ENCODE results near the gene KCNN4.
"Not testable (repeated sequence)": the region's sequence is repeated elsewhere in the genome, so short reads cannot be mapped to it uniquely, and the experiment has no call there.

The KCNN4 gene

DNA sequence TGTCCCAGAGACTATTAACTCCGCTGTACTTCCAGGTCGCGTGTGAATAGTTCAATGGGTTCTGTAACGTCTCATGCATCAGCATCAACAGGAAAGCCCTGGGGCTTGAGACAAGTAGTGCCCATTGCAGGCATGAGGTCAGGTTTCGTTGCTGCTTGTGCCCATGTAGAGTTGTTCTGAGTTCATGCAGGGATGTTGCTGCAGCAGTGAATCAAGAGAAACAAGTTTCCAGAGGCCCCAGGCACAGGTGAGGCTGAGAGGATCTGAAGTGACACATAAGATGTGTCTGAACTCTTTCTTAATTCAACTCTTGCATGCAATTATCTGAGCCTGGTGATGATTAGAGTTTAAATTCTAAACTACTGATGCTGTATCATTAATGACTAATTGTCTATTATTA lies 37.7 kb upstream of the KCNN4 start:
- Histone ChIP-seq H3K36me3 (ENCODE audit: insufficient read depth, insufficient read length, low read length) (no peaks in the 10 kb centered on the region), H3K27me3 (ENCODE audit: insufficient read depth, insufficient read length) (peaks cover 15% of the 10 kb centered on the region), H3K9me3 (ENCODE audit: insufficient read depth, low read length) (peaks cover 9% of the 10 kb centered on the region; the same call in 1 of the 2 replicates), H3K4me3 (ENCODE audit: insufficient read length, low read depth) (no peak overlapping the region), H3K9ac (ENCODE audit: insufficient read length, low read depth) (no peak overlapping the region), H3K4me1 (ENCODE audit: insufficient read depth, insufficient read length) (no peaks in the 10 kb centered on the region)
- DNase-seq (ENCODE audit: low read depth, low spot score), result no peak
- TF ChIP-seq ZNF274 (IDR thresholded peaks at IDR 0.05; ENCODE audit: low read depth, low read length) (no peak), YY1 (IDR thresholded peaks at IDR 0.05; ENCODE audit: insufficient read depth, insufficient read length) (no peak), SUZ12 (IDR thresholded peaks at IDR 0.05; ENCODE audit: extremely low read depth, insufficient read depth, insufficient read length) (no peak)

- not testable (repeated sequence) for H3K36me3 ChIP-seq (ENCODE audit: insufficient read depth, insufficient read length, low read length); H3K4me3 ChIP-seq (ENCODE audit: insufficient read length, low read depth); H3K4me1 ChIP-seq (ENCODE audit: insufficient read depth, insufficient read length); H3K9ac ChIP-seq (ENCODE audit: insufficient read length, low read depth); DNase-seq (ENCODE audit: low read depth, low spot score); H3K9me3 ChIP-seq (ENCODE audit: insufficient read depth, low read length)
- peaks cover 15% of the 10 kb centered on the region for H3K27me3 ChIP-seq (ENCODE audit: insufficient read depth, insufficient read length)
Measured at GRCh38 chr19:43817454-43817853, 36.7 kb upstream of the KCNN4 start.

DNA sequence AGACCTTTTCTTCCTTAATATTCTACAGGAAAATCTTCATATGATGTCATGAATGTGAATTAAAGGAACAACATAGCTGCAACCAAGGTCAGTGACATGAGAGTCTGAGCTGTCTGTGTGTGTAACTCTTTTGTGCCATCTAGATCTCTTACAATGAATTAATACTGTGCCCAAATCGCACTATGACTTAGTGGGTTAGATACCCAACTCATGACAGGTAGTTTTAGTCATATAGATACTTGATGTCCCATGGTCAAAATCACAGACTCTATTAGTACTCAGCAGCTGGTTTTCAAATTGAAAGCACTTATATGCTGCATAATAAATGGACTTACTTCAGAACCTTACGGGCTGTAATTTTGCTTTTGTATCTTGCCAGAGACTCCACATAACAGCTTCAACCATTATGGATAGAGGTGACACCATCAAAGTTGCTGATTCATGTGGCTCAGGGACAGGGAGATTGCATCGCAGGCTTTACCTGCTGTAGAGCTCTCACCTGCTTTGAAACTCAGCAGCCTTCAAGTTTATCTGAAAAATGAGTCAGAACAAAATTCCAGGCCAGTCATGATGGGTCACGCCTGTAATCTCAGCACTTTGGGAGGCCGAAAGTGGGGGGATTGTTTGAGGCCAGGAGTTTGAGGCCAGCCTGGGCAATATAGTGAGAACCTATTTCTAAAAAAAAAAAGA lies 34.0 kb upstream of the KCNN4 start:
- Histone ChIP-seq H3K27me3 (ENCODE audit: insufficient read depth, insufficient read length) (no peaks in the 10 kb centered on the region), H3K9ac (ENCODE audit: insufficient read length, low read depth) (no peak overlapping the region), H3K36me3 (ENCODE audit: insufficient read depth, insufficient read length, low read length) (no peaks in the 10 kb centered on the region), H3K9me3 (ENCODE audit: insufficient read depth, low read length) (peaks cover 9% of the 10 kb centered on the region; the same call in 1 of the 2 replicates), H3K4me3 (ENCODE audit: insufficient read length, low read depth) (no peak overlapping the region), H3K4me1 (ENCODE audit: insufficient read depth, insufficient read length) (no peaks in the 10 kb centered on the region)
- TF ChIP-seq SUZ12 (IDR thresholded peaks at IDR 0.05; ENCODE audit: extremely low read depth, insufficient read depth, insufficient read length) (no peak), ZNF274 (IDR thresholded peaks at IDR 0.05; ENCODE audit: low read depth, low read length) (no peak), YY1 (IDR thresholded peaks at IDR 0.05; ENCODE audit: insufficient read depth, insufficient read length) (no peak)
- DNase-seq (ENCODE audit: low read depth, low spot score), result no peak

DNA sequence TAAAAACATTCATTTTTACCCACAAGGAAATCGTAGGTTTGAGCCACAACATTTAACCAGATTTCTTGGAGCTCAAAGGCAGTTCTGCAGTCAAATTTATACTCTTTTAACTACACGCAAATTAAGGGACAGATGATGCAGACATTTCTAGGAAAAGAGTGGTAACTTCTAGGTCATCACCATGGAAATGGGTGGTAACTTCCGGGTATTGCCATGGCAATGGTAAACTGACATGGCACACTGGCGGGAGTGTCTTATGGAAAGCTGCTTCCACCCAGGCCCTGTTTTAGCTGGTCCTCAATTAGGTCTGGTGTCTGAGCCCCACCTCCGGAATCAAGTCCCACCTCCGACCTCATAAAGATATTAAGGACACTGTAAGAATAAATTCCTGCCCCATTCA lies 31.9 kb upstream of the KCNN4 start:
- no peaks in the 10 kb centered on the region; the same call in 1 of the 2 replicates for H3K9me3 ChIP-seq (ENCODE audit: insufficient read depth, low read length)
- no peaks in the 10 kb centered on the region for H3K27me3 ChIP-seq (ENCODE audit: insufficient read depth, insufficient read length)
- H3K36me3 ChIP-seq (ENCODE audit: insufficient read depth, insufficient read length, low read length), result no peaks in the 10 kb centered on the region
- no peak overlapping the region for H3K4me3 ChIP-seq (ENCODE audit: insufficient read length, low read depth)
- no peak for TF ChIP-seq ZNF274 (IDR thresholded peaks at IDR 0.05; ENCODE audit: low read depth, low read length)
- no peak for TF ChIP-seq SUZ12 (IDR thresholded peaks at IDR 0.05; ENCODE audit: extremely low read depth, insufficient read depth, insufficient read length)
- no peak for TF ChIP-seq YY1 (IDR thresholded peaks at IDR 0.05; ENCODE audit: insufficient read depth, insufficient read length)
- no peak overlapping the region for H3K9ac ChIP-seq (ENCODE audit: insufficient read length, low read depth)
- no peak for DNase-seq (ENCODE audit: low read depth, low spot score)
- no peaks in the 10 kb centered on the region for H3K4me1 ChIP-seq (ENCODE audit: insufficient read depth, insufficient read length)

- no peak for DNase-seq (ENCODE audit: low read depth, low spot score)
- Histone ChIP-seq H3K9me3 (ENCODE audit: insufficient read depth, low read length) (no peaks in the 10 kb centered on the region; the same call in 1 of the 2 replicates), H3K27me3 (ENCODE audit: insufficient read depth, insufficient read length) (no peaks in the 10 kb centered on the region), H3K4me3 (ENCODE audit: insufficient read length, low read depth) (no peak overlapping the region), H3K36me3 (ENCODE audit: insufficient read depth, insufficient read length, low read length) (no peaks in the 10 kb centered on the region), H3K9ac (ENCODE audit: insufficient read length, low read depth) (no peak overlapping the region), H3K4me1 (ENCODE audit: insufficient read depth, insufficient read length) (no peaks in the 10 kb centered on the region)
- TF ChIP-seq YY1 (IDR thresholded peaks at IDR 0.05; ENCODE audit: insufficient read depth, insufficient read length) (no peak), SUZ12 (IDR thresholded peaks at IDR 0.05; ENCODE audit: extremely low read depth, insufficient read depth, insufficient read length) (no peak), ZNF274 (IDR thresholded peaks at IDR 0.05; ENCODE audit: low read depth, low read length) (no peak)
Measured at GRCh38 chr19:43812259-43812658, 31.5 kb upstream of the KCNN4 start.

- no peak for TF ChIP-seq ZNF274 (IDR thresholded peaks at IDR 0.05; ENCODE audit: low read depth, low read length)
- Histone ChIP-seq H3K27me3 (ENCODE audit: insufficient read depth, insufficient read length) (no peaks in the 10 kb centered on the region), H3K4me1 (ENCODE audit: insufficient read depth, insufficient read length) (no peaks in the 10 kb centered on the region), H3K4me3 (ENCODE audit: insufficient read length, low read depth) (no peak overlapping the region), H3K9me3 (ENCODE audit: insufficient read depth, low read length) (no peaks in the 10 kb centered on the region), H3K36me3 (ENCODE audit: insufficient read depth, insufficient read length, low read length) (no peaks in the 10 kb centered on the region), H3K9ac (ENCODE audit: insufficient read length, low read depth) (no peak overlapping the region)
- DNase-seq (ENCODE audit: low read depth, low spot score), result no peak
Measured at GRCh38 chr19:43811837-43812236, 31.1 kb upstream of the KCNN4 start.

DNA sequence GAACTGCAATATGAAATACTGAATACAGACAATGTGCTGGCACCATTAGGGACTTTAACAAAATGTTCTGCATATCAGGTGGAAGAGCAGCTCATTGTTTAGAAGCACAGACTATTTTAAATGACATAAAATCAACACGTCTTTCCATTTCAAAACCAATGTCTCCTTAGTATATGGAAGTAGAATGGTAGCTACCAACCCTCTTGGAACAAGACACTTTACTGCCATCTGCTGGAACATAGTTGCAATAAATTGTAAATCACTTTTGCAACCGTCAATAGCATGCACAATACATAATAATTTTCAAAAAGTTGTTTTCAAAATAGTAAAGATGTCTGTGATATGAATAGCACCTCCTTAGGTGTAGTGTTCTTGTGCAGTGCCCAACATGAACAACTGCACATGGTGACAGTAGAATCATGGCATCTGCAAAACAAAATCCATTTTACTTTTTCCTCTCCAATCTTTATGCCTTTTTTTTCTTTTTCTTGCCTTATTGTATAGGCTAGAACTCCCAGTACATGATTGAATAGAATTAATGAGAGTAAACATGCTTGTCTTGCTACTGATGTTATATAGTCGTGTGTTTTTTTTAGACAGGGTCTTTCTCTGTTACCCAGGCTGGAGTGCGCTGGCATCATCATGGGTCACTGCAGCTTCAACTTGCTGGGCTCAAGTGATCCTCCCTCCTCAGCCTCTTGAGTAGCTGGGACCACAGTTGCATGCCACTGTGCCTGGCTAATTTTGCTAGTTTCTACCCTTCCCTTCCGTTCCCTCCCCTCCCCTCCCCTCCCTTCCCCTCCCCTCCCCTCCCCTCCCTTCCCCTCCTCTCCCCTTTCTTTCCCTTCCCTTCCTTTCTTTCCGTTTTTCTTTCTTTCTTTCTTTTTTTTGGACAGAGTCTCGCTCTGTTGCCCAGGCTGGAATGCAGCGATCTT lies 29.3 kb upstream of the KCNN4 start:
- no peak for DNase-seq (ENCODE audit: low read depth, low spot score)
- Histone ChIP-seq H3K27me3 (ENCODE audit: insufficient read depth, insufficient read length) (no peaks in the 10 kb centered on the region), H3K4me1 (ENCODE audit: insufficient read depth, insufficient read length) (no peaks in the 10 kb centered on the region), H3K9me3 (ENCODE audit: insufficient read depth, low read length) (no peaks in the 10 kb centered on the region), H3K36me3 (ENCODE audit: insufficient read depth, insufficient read length, low read length) (no peaks in the 10 kb centered on the region), H3K9ac (ENCODE audit: insufficient read length, low read depth) (no peak overlapping the region), H3K4me3 (ENCODE audit: insufficient read length, low read depth) (no peak overlapping the region)
- TF ChIP-seq ZNF274 (IDR thresholded peaks at IDR 0.05; ENCODE audit: low read depth, low read length) (no peak), SUZ12 (IDR thresholded peaks at IDR 0.05; ENCODE audit: extremely low read depth, insufficient read depth, insufficient read length) (no peak), YY1 (IDR thresholded peaks at IDR 0.05; ENCODE audit: insufficient read depth, insufficient read length) (no peak)
